Skeletal muscle tissue (tissue), 2 donors: Measurements from ENCODE around the gene SKIDA1. TPM values are rescaled to one million over a fixed set of nuclear protein-coding genes. Genes with fewer than 3 reads are reported as not detected.

Experiments used
- small RNA-seq: library from RNA; depleted of rRNA; stranded (forward); fragments of <200 nt; gene quantifications from one replicate; pipeline ENCODE3, GENCODE V24; 2014
- total RNA-seq: library from RNA; depleted of rRNA; stranded (reverse); fragments of >200 nt; gene quantifications from one replicate; pipeline ENCODE4 v1.2.3, GENCODE V29; 2014

The SKIDA1 gene
- total RNA-seq, 1 donor from 2014 or later = 2.1 TPM

Small RNA genes lying within 50 kb of the gene (small RNA-seq; reads per million reads assigned to genes)
- gene MIR1915 (not detected), gene RF00019 (not detected), gene RNU6-306P (not detected)

Other genes with a start within 250 kb of the SKIDA1 start
- gene MLLT10, start 8.6 kb upstream of the SKIDA1 start, total RNA-seq = 43.3 TPM